ENCODE data around the gene CLEC4E.
"Not testable (repeated sequence)": the region's sequence is repeated elsewhere in the genome, so short reads cannot be mapped to it uniquely, and the experiment has no call there.

Gene CLEC4E

GRCh38 chr12:8537820-8538219 lies 2.9 kb downstream of the CLEC4E start:
- DNase-seq = not testable (repeated sequence)

- no peak for DNase-seq
Observed at GRCh38 chr12:8532045-8532444, 8.7 kb downstream of the CLEC4E start.

GRCh38 chr12:8527250-8528130 lies 13.2 kb downstream of the CLEC4E start:
- no peak for DNase-seq

GRCh38 chr12:8519171-8519570 lies 21.5 kb downstream of the CLEC4E start:
- DNase-seq = no peak

- no peak for DNase-seq
Observed at GRCh38 chr12:8517971-8518370, 22.7 kb downstream of the CLEC4E start.

GRCh38 chr12:8513256-8513655 lies 27.4 kb downstream of the CLEC4E start, which contains the start of gene CLEC4D:
TSS of gene CLEC4D (plus strand) at chr12:8513503. CDS start at chr12:8513733, 230 bp downstream.
- DNase-seq = no peak

- DNase-seq = no peak
Observed at GRCh38 chr12:8508910-8509841, 31.5 kb downstream of the CLEC4E start.

GRCh38 chr12:8508223-8508622 lies 32.5 kb downstream of the CLEC4E start:
- no peak for DNase-seq

- DNase-seq = no peak
Observed at GRCh38 chr12:8507596-8507995, 33.1 kb downstream of the CLEC4E start.

- no peak for DNase-seq
Observed at GRCh38 chr12:8504351-8504750, 36.4 kb downstream of the CLEC4E start.

GRCh38 chr12:8501720-8502119 lies 39.0 kb downstream of the CLEC4E start:
- no peak for DNase-seq

GRCh38 chr12:8499616-8500015 lies 41.1 kb downstream of the CLEC4E start:
- no peak for DNase-seq

- DNase-seq = not testable (repeated sequence)
Observed at GRCh38 chr12:8496074-8496473, 44.6 kb downstream of the CLEC4E start.

- DNase-seq = not testable (repeated sequence)
Observed at GRCh38 chr12:8495671-8496070, 45.0 kb downstream of the CLEC4E start.

GRCh38 chr12:8493084-8493483 lies 47.6 kb downstream of the CLEC4E start:
- DNase-seq = peak in 2 of 14 donors; percentile 2 to 5

- DNase-seq = no peak
Observed at GRCh38 chr12:8491646-8492530, 48.8 kb downstream of the CLEC4E start.
